Non-pigmented ciliary epithelial cell (primary cell): ENCODE measurements around the gene FECH.
"Not testable (repeated sequence)": the region's sequence is repeated elsewhere in the genome, so short reads cannot be mapped to it uniquely, and the experiment has no call there.

Experiments used
- DNase-seq: peaks from one replicate; pipeline ENCODE4 v3.0.0-alpha.2; 2010; ENCODE audit warnings: low read depth

The FECH gene

GRCh38 chr18:57586251-57587049 lies at the start of gene FECH:
FECH (minus strand) TSS chr18:57586702; CDS start chr18:57586620, 82 bp downstream.
- no peak for DNase-seq

- no peak for DNase-seq
These were observed 48.7 kb upstream of the FECH start for GRCh38 chr18:57635003-57635822.

DNA sequence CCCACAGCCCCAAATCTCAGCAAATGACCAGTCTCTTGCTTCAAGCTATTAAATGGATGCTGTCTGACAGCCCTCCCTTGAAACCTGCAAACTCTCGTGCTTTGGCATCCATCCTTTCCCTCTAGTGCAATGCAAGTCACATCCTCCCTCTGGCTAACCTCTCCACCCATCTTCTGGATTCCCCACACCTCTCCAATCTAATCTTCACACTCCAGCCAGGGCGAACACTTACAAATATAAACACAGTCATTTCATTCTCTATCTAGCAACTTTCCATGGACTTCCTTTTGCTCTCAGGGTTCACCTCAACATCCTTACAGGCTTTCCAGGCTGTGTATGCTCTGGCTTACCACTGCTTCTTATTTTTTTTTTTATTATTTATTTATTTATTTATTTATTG lies 45.2 kb upstream of the FECH start:
- no peak for DNase-seq

GRCh38 chr18:57630754-57631595 lies 44.5 kb upstream of the FECH start:
- DNase-seq, result no peak

DNA sequence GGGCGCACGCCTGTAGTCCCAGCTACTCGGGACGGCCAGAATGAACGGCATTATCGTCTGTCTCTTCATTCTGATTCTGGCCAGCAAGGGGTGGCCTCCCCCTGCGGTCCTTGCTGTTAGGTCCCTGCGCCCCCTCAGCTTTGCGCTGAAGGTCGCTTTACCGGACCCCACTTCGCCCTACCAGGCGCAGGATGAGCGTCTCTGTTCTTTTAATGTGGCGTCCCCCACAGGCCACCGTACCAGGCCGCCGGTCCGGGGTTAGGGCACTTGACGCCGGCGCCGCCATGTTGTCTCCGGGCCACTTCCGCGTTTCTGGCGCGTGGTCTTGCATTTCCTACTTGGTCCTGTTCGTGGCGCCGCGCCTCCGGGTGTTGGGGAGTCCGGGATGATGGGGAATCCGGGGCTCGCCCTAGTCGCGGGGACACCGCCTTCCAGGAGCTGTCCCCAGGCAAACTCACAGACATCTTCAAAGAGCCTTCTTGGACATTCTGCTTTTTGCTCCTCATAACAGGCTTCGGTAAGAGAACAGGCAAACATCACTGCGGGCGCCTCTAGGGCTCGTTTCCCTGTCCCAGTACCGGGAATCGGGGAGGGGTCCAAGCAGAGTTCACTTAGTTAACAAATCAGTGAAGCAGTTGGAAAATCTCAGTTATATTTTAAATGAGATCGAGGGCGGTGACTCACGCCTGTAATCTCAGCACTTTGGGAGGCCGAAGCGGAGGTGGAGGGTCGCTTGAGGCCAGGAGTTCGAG lies 43.7 kb upstream of the FECH start:
- peak; percentile 79 for DNase-seq

GRCh38 chr18:57629422-57629821 lies 42.9 kb upstream of the FECH start:
- DNase-seq, result no peak

DNA sequence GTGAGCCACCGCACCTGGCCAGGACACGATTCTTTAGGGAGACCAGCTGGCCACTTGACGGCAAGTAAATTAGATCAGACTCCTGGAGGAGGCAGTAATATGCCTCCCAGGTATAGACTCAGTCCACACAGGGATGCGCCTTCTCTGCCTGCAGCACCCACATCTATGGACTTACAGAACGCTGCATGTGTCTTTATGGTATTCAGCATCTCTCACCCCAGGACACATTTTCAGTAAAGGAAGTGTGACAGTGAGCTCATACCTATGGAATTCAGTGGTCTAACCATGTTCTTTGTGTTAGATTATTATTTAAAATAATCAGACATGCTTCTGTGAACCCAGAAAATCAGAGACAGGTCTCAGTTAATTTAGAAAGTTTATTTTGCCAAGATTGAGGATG lies 41.0 kb upstream of the FECH start:
- peak; percentile 35 for DNase-seq

GRCh38 chr18:57624988-57625387 lies 38.5 kb upstream of the FECH start:
- no peak for DNase-seq

GRCh38 chr18:57621246-57621604 lies 34.7 kb upstream of the FECH start:
- DNase-seq, result no peak

GRCh38 chr18:57619876-57620275 lies 33.4 kb upstream of the FECH start:
- DNase-seq, result no peak

GRCh38 chr18:57618910-57619309 lies 32.4 kb upstream of the FECH start:
- DNase-seq, result no peak

DNA sequence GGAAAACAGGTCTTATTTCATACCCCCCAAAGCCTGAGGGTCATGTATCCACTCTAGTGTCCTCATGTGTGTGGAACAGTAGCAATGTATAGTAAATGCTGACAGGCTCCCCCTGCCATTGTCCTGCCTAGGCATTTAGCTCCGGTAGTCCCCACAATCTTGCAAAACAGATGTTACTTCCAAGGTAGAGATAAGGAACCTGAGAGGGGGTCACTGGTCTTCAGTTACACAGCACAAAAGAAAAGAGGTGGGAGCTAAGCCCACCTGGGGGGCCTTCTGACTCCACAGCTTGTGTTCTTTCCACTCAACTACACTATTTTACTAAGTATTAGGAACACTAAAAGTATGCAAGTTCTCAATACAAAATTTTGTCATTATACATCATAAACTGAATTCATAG lies 17.4 kb upstream of the FECH start:
- DNase-seq, result no peak

DNA sequence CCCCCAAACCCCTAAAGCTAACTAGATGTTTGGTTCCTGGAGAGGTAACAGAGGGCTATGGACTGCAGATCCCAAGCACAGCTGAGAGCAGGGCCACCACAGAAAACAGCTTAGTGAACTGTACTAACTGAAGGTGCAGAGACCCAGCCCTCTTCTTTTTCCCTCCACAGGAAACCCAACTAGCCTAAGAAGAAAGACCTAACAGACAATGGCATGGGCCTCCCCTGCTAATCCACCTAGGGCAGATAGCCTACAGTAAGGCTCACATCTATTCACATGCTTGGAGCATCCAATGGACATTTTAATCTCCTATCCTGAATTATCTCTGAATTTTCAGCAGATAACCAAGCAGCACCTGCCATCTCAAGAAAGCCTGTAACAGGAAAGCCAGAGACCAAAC lies 8.8 kb upstream of the FECH start:
- no peak for DNase-seq

DNA sequence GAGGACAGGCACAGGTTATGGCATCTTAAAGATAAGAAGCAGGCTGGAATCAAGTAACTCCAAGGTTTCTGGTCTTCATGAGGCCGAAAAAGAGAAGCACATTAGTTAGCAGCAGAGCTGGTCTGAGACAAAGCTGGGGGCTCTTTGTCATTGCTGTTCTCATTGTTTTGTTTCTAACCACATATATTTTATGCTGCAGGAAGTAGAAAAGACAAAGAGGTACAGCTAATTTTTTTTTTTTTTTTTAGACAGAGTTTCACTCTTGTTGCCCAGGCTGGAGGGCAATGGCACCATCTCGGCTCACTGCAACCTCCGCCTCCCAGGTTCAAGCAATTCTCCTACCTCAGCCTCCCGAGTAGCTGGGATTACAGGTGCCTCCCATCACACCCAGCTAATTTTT lies 6.2 kb upstream of the FECH start:
- not testable (repeated sequence) for DNase-seq

DNA sequence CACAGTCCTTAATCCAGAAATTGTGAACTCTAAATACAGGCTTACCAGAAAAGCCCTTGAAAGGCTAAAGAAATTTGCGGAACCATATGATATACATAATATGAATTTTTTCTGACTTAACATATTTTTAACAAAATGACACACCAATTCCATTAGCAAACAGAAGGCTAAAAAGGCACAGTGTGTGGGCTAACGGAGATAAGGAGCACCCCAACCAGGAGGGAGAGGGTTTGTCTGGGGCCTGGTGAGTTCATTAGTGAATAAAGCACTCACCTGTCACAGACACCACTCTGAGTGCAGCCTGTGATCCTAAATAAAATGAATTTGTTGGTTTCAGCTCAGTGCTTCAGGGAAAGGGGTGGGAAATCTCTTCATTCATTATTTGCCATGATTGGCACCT lies 2.7 kb upstream of the FECH start:
- DNase-seq, result no peak

DNA sequence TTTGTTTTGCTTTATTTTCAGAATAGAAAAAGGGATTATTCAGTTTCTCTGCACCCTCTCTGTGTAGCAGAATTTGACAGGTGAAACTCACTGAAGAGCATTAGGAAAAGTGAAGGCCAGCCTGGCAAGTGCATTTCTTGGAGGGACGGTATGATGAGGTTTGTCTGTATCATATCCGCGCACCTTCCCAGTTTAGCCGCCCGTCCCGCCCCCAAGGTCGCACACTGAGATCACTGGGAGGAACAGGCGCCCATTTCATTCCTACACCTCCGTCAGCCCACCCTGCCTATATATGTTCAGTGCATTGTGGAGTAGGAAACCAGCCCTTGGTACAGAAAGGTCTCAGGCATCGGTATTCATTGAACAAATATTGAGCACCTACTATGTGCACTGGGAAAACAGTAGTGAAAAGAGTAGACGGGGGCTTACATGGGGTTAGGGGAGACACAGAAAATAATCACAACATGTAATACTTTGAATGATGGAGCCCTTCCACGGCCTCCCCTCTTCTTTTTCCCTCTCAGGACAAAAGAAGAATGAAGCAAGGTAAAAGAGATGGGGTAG lies 678 bp upstream of the FECH start:
- DNase-seq, result no peak

GRCh38 chr18:57585855-57586250 lies 649 bp downstream of the FECH start:
- DNase-seq, result no peak

DNA sequence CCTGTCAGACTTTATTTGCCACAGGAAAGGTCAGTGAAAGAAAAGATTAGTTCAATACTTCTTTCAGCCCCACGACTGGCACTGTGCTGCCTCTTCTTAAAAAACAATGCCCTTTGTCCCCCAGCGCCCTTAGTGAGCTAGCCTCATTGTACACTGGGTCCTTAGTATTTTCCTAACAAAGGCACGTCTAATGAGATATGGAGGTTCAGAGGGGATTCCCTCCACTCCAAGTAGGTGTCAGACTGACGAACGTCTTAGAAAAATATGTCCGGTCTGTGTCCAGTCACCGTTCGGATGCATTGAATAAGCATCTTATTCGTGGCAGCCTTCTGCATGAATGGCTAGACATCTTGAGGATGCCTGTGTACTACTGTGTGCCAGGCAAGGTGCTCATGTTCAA lies 1.1 kb downstream of the FECH start:
- no peak for DNase-seq

- DNase-seq, result no peak
These were observed 2.1 kb downstream of the FECH start for GRCh38 chr18:57584444-57584843.

DNA sequence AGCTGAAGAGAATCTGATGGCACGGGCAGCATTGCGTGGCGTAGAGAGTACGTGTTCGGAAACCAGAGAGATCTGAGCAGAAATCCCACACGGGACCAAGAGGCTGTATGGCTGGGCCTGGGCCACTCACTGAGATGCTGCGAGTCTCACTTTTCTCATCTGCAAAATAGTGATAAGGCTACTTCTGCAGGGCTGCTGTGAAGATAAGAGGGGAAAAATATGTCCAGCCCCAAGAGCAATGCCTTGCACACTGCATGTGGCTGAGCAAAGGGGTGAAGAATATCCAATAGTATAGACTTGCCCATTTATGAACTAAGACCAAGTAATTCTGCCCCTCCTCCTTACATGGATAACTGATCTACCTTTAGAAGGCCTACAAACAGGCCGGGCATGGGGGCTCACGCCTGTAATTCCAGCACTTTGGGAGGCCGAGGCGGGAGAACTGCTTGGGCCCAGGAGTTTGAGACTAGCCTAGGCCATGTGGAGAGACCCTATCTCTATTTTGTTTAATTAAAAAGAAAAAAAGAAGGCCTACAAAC lies 3.1 kb downstream of the FECH start:
- no peak for DNase-seq

- DNase-seq, result no peak
These were observed 5.1 kb downstream of the FECH start for GRCh38 chr18:57581301-57581934.
